ENCODE measurements around the gene GDPD2.

The GDPD2 gene

GRCh38 chrX:70437921-70438665, 15.0 kb downstream of the GDPD2 start:
- no peak for DNase-seq

DNA sequence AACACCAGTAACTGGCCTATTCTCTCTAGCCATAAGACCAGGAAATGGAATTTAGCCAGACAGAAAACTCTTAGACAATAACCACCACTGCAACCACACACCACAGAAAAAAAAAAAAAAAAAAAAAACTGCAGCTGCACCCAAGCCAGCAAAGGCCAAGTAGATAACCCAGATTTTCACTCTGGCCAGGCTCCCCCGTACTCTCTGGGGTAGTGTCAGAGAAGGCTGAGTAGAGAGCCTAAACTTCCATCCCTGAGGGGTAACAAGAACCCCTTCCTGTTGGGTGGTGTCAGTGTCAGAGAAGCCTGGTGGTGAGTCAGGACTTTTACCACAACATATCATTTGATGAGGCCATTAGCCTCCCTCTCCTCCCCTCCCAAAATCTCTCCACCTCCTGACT, 15.9 kb downstream of the GDPD2 start:
- DNase-seq = no peak

GRCh38 chrX:70442224-70442623, 19.1 kb downstream of the GDPD2 start:
- DNase-seq = no peak

- DNase-seq = no peak
These were observed 21.3 kb downstream of the GDPD2 start, which contains the start of gene DLG3 for GRCh38 chrX:70444326-70444945. TSS of gene DLG3 (plus strand) at chrX:70444835. CDS start at chrX:70445202, 367 bp downstream.

DNA sequence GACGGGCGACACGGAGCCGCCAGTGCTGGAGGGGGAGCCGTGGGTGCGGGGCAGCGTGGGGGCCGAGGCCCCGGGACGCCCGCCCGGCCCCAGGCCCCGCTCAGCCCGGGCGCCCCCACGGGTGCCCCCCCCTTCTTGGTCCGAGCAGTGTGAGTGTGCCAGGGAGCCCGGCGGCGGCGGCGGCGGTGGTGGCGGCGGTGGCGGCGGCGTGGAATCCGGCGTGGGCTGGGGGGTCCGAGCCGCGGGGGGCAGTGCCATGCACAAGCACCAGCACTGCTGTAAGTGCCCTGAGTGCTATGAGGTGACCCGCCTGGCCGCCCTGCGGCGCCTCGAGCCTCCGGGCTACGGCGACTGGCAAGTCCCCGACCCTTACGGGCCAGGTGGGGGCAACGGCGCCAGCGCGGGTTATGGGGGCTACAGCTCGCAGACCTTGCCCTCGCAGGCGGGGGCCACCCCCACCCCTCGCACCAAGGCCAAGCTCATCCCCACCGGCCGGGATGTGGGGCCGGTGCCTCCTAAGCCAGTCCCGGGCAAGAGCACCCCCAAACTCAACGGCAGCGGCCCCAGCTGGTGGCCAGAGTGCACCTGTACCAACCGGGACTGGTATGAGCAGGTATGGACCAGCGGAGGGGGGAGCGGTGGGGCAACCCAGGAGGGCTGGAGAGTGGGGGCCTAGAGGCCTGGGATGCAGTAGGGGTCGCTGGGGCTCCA, 22.0 kb downstream of the GDPD2 start:
- no peak for DNase-seq

GRCh38 chrX:70445951-70446350, 22.8 kb downstream of the GDPD2 start:
- no peak for DNase-seq

- DNase-seq = no peak
These were observed 23.6 kb downstream of the GDPD2 start for GRCh38 chrX:70446380-70447350.

DNA sequence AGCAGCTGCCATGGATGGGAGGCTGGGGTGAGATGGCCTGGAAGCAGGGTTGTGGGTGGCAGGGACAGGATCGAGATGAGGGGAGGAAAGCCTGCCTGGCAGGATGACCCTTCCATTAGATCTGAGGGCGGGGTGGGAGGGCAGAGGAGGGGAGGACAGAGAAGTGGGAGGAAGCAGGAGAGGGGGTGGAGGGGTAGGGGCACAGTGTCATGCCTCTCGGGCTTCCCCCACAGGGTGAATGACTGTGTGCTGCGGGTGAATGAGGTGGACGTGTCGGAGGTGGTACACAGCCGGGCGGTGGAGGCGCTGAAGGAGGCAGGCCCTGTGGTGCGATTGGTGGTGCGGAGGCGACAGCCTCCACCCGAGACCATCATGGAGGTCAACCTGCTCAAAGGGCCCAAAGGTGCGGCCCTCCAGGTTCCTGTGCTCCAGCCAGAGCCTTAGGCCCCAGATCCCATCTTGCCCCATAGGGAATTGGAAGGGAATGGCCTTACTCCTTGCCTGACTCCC, 26.4 kb downstream of the GDPD2 start:
- DNase-seq = no peak

GRCh38 chrX:70452143-70452733, 29.1 kb downstream of the GDPD2 start:
- DNase-seq = peak; percentile 55

- no peak for DNase-seq
These were observed 30.0 kb downstream of the GDPD2 start for GRCh38 chrX:70453024-70453618.

GRCh38 chrX:70454441-70455365, 31.6 kb downstream of the GDPD2 start:
- DNase-seq = peak; percentile 61

DNA sequence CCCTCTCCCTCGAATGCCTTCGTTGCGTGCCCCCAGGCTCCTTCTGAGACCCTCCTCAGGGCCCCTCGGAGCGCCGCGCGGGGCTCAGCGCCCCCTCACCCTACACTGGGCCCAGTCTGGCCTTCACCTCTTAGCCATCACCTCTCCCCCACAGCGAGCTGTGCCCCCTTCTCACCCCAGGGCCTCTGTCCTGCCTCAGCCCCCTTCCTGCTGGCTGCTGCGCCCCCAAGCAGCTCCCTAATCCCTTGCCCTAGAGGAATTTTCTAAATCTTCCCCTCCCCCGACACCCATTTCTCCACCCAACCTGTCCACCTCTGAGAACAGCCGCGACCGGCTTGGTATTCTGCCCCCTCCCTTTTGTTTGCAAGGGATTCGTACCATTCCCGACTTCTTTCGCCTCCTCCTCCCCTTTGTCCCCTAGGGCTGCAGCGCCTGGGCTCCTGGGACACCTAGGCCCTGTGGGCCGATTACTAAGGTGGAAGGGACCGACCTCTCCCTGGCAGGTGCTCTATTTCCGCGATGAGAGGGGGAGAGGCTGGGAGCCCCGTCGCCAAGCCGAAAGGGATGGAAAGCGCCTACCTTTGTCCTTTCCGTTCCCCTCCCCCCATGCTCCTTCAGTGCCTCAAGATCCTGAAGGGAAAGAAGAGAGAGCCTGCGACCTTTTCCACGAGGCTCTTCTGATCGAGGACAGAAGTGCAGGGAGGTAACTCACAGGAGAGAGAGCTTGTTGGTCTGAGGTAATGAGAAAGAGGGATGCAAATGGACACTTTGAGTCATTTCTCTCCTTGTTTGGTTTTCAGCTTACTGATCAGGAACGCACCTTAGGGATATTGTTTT, 32.5 kb downstream of the GDPD2 start:
- DNase-seq = no peak

DNA sequence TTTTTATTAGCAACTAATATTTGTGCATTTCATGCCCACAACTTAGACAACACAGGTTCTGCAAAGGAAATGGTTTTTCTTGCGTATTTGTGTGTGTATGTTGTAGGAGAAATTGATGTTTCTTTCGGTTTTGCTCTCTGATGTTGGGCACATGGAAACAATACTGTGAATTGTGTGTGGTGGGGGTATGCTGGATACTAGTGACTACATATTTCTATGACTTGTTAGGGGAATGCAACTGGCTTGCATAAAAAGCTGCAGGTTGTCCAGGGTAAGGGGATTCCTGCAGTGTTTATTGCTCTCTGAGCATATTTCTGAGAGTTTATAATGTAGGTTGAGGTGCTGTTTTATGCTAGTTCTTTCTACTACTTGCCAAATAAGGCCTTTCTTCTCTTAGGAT, 33.1 kb downstream of the GDPD2 start:
- no peak for DNase-seq

- DNase-seq = no peak
These were observed 37.9 kb downstream of the GDPD2 start for GRCh38 chrX:70461026-70461425.

DNA sequence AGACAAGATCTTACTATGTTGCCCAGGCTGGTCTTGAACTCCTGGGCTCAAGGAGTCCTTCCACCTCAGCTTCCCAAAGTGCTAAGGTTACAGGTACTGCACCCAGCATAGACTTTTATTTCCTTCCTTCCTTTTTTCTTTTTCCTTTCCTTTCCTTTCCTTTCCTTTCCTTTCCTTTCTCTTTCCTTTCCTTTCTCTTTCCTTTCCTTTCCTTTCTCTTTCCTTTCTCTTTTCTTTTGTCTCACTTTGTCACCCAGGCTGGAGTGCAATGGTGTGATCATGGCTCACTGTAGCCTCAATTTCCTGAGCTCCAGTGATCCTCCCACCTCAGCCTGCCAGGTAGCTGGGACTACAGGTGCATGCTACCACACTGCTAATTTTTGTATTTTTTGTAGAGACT, 40.9 kb downstream of the GDPD2 start:
- no peak for DNase-seq

GRCh38 chrX:70466968-70467367, 43.9 kb downstream of the GDPD2 start:
- DNase-seq = no peak

GRCh38 chrX:70468709-70469108, 45.6 kb downstream of the GDPD2 start:
- no peak for DNase-seq

DNA sequence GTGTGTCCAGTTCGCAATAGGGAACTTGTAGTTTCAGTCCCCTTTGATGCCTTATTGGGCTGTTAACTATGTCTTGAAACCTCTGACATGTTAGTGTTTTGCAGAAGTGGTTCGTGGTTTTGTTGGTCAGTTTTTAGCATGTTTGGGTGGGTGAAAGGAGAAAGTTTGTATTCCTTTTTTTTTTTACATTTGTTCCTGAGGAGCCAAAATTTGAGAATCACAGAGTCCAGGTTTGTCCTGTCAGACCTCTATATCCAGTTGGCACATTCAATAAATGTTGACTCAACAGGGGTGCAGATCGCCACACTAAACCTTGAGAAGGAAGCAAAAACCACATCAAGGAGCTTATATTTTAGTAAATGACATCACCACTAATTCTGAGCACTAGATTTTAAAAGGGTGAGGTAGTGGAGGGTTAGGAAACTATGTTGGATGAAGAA, 47.8 kb downstream of the GDPD2 start:
- DNase-seq = no peak

DNA sequence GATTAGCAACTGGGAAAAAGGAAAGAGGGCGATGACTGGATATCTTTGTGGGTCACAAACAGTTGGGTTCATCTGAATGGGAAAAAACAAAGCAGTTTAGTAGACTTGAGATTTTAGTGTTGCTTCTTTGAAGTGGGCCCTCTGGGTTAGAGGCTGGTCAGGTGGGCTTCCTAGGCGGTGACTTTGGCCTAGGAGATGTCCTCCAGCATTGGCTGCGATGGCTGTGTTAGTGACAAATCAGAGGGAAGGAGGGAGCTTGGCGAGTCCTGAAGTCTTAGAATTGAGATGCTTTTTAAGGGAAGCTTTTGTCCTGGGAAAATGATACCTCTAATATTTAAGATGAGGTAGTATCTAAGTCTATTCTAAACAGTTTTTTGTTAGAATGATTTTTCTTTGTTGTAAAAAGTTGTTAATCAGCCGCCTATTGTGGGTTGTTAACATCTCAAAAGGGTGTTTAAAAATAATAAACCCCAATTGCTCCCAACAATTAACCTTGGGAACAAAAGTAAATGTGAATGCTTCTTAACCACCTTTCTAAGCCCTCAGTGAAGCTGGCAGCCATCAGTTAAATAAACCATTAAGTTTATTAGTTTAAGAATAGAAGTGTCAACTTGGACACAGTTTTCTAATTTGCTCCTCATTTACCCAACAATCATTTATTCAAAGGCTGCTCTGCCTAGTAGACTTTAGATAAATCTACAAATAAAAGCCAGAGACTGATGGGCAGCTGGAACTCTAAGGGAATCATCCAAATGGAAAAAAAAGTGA, 53.2 kb downstream of the GDPD2 start:
- DNase-seq = no peak

All from activated CD8-positive, alpha-beta memory T cell treated with anti-CD3 and anti-CD28 coated beads, Interleukin-2, amount 50 U/mL, for 4 hours (primary cell).